HCT116 (cell line): ENCODE data around the gene GNB1. TPM values are rescaled to one million over a fixed set of nuclear protein-coding genes. Genes with fewer than 3 reads are reported as not detected.

ENCODE experiments used
- ATAC-seq: fragments of 200-7000 bp; cut with Tn5 transposase; 2 replicates; pipeline ENCODE4 v1.9.1; 2020; ENCODE audit warnings: mild to moderate bottlenecking, moderate library complexity
- BruUV-seq: library from RNA; stranded (reverse); fragments of 400-500 nt; replicated peaks from 2 replicates; lab custom pipeline; 2021; lab: Mats Ljungman, UMichigan
- CTCF ChIA-PET: fragments of 300-600 bp; sonication (Branson Sonifier 250); formaldehyde crosslinking; loops from one replicate; lab custom pipeline; 2021; ENCODE audit warnings: antibody characterized with exemption; lab: Charles Lee
- POLR2A ChIA-PET: fragments of 300-600, 350-600 bp; sonication (Branson Sonifier 250); formaldehyde crosslinking; loops from one replicate; lab custom pipeline; 2021; ENCODE audit warnings: antibody characterized with exemption; lab: Charles Lee
- RAD21 ChIA-PET, 2 experiments: fragments of 300-600 bp; sonication (Branson Sonifier 250); formaldehyde crosslinking; loops; one replicate each; lab custom pipeline; 2023; ENCODE audit warnings: low total read pairs in 2 of 2; ENCODE audit not compliant: uncharacterized antibody in 2 of 2, unreplicated experiment in 2 of 2, low non-redundant PET in 1 of 2; lab: Charles Lee
- DNase-seq: peaks from one replicate; pipeline ENCODE4 v3.0.0-alpha.2; 2010; ENCODE audit warnings: low read depth, low spot score
- H2AFZ ChIP-seq: fragments of 200-600 bp; shearing (Covaris generic), sonication (generic); 2 replicates; pipeline ENCODE4 v1.6.1; 2017; ENCODE audit warnings: low read depth, mixed run types, mixed read lengths, antibody characterized with exemption, low read length; ENCODE audit not compliant: poor library complexity, severe bottlenecking
- H3K27ac ChIP-seq: 2 replicates; pipeline ENCODE4 v1.5.1; 2012; ENCODE audit warnings: low read depth, low read length
- H3K27me3 ChIP-seq: fragments of 200-600 bp; sonication (generic); 2 replicates; pipeline ENCODE4 v1.6.1; 2016; ENCODE audit warnings: mixed run types, low read length, mixed read lengths; ENCODE audit not compliant: insufficient read depth
- H3K36me3 ChIP-seq, 2 experiments: fragments of 200-500 bp in 1 of 2; fragments of 200-600 bp in 1 of 2; sonication (Bioruptor generic) in 1 of 2; sonication (generic) in 1 of 2; 2 replicates each; pipeline versions ENCODE4 v1.5.1 to v1.6.1; 2014 to 2016; ENCODE audit warnings: low read length in 2 of 2, inconsistent platforms in 1 of 2, mixed read lengths in 1 of 2, mixed run types in 1 of 2; ENCODE audit not compliant: insufficient read depth in 2 of 2, control insufficient read depth in 1 of 2
- H3K4me1 ChIP-seq, 2 experiments: fragments of 200-600 bp in 1 of 2; sonication (generic) in 1 of 2; 2 replicates each; pipeline versions ENCODE4 v1.5.1 to v1.6.1; 2012 to 2017; ENCODE audit warnings: low read length in 2 of 2, inconsistent platforms in 1 of 2, mild to moderate bottlenecking in 1 of 2, mixed read lengths in 1 of 2, mixed run types in 1 of 2, moderate library complexity in 1 of 2; ENCODE audit not compliant: insufficient read depth in 2 of 2, control insufficient read depth in 1 of 2
- H3K4me2 ChIP-seq: fragments of 200-600 bp; sonication (generic); 2 replicates; pipeline ENCODE4 v1.6.1; 2017; ENCODE audit warnings: mixed run types, low read length, mixed read lengths
- H3K4me3 ChIP-seq, 2 experiments: fragments of 200-600 bp in 1 of 2; sonication (generic) in 1 of 2; replicated peaks in 1 of 2; 2 replicates each; pipeline ENCODE4 v1.5.1; 2011 to 2016; ENCODE audit warnings: low read length in 2 of 2, control low read depth in 1 of 2, low read depth in 1 of 2, mild to moderate bottlenecking in 1 of 2, mixed read lengths in 1 of 2, mixed run types in 1 of 2
- H3K79me2 ChIP-seq: fragments of 200-600 bp; sonication (generic); 2 replicates; pipeline ENCODE4 v1.6.1; 2017; ENCODE audit warnings: mild to moderate bottlenecking, mixed run types, low read length, moderate library complexity, mixed read lengths; ENCODE audit not compliant: insufficient read depth
- H3K9ac ChIP-seq: fragments of 200-600 bp; sonication (generic); 2 replicates; pipeline ENCODE4 v1.6.1; 2016; ENCODE audit warnings: low read length, mixed read lengths
- H3K9me2 ChIP-seq: fragments of 200-600 bp; sonication (generic), shearing (Covaris generic); 2 replicates; pipeline ENCODE4 v1.6.1; 2017; ENCODE audit warnings: mixed run types, mild to moderate bottlenecking, moderate library complexity; ENCODE audit not compliant: insufficient read depth
- H3K9me3 ChIP-seq, 2 experiments: fragments of 200-500 bp in 1 of 2; fragments of 200-600 bp in 1 of 2; sonication (Bioruptor generic) in 1 of 2; sonication (generic) in 1 of 2; 2 replicates each; pipeline ENCODE4 v1.6.1; 2014 to 2017; ENCODE audit warnings: low read length in 2 of 2, mixed read lengths in 2 of 2, inconsistent platforms in 1 of 2, low read depth in 1 of 2, mild to moderate bottlenecking in 1 of 2, mixed run types in 1 of 2, moderate library complexity in 1 of 2; ENCODE audit not compliant: control insufficient read depth in 1 of 2, insufficient read depth in 1 of 2
- H4K20me1 ChIP-seq: fragments of 200-600 bp; sonication (generic), shearing (Covaris generic); 2 replicates; pipeline ENCODE4 v1.6.1; 2017; ENCODE audit warnings: mixed run types, mild to moderate bottlenecking, moderate library complexity; ENCODE audit not compliant: insufficient read depth
- CBX3 ChIP-seq: IDR thresholded peaks from 2 replicates; pipeline ENCODE4 v1.6.1; 2012; ENCODE audit warnings: low read depth
- CEBPB ChIP-seq: IDR thresholded peaks from 2 replicates; pipeline ENCODE4 v1.6.1; 2012; ENCODE audit warnings: low read depth
- EGR1 ChIP-seq: IDR thresholded peaks from 2 replicates; pipeline ENCODE4 v1.6.1; 2012; ENCODE audit warnings: low read depth
- ELF1 ChIP-seq: IDR thresholded peaks from 2 replicates; pipeline ENCODE4 v1.6.1; 2012; ENCODE audit warnings: low read depth, borderline replicate concordance
- EZH2 ChIP-seq: fragments of 200-600 bp; sonication (generic); IDR thresholded peaks from 2 replicates; pipeline ENCODE4 v1.6.1; 2017; ENCODE audit warnings: antibody characterized with exemption, mixed run types
- EZH2phosphoT487 ChIP-seq: fragments of 200-600 bp; IDR thresholded peaks from 2 replicates; pipeline ENCODE4 v1.6.1; 2018; ENCODE audit warnings: antibody characterized with exemption, borderline replicate concordance
- FOSL1 ChIP-seq: IDR thresholded peaks from 2 replicates; pipeline ENCODE4 v1.6.1; 2012; ENCODE audit warnings: low read depth
- POLR2A ChIP-seq: IDR thresholded peaks from 2 replicates; pipeline ENCODE4 v1.7.0; 2011; ENCODE audit warnings: borderline replicate concordance; ENCODE audit not compliant: insufficient read depth, insufficient read length; ENCODE audit errors: extremely low read depth
- POLR2AphosphoS5 ChIP-seq: IDR thresholded peaks from 2 replicates; pipeline ENCODE4 v1.6.1; 2011; ENCODE audit warnings: mild to moderate bottlenecking, low read depth, low read length, moderate library complexity
- SIN3A ChIP-seq: IDR thresholded peaks from 2 replicates; pipeline ENCODE4 v1.6.1; 2012; ENCODE audit warnings: low read depth
- SP1 ChIP-seq: IDR thresholded peaks from 2 replicates; pipeline ENCODE4 v1.6.1; 2012; ENCODE audit warnings: low read depth
- TCF7L2 ChIP-seq: IDR thresholded peaks from 2 replicates; pipeline ENCODE4 v1.7.0; 2011; ENCODE audit warnings: borderline replicate concordance, inconsistent platforms; ENCODE audit not compliant: insufficient read depth, insufficient read length; ENCODE audit errors: extremely low read depth
- YY1 ChIP-seq: IDR thresholded peaks from 2 replicates; pipeline ENCODE4 v1.6.1; 2011; ENCODE audit warnings: low read length, low read depth, moderate library complexity, mild to moderate bottlenecking; ENCODE audit not compliant: insufficient replicate concordance; ENCODE audit errors: extremely low read depth
- ZFX ChIP-seq: fragments of 450-650 bp; IDR thresholded peaks from 2 replicates; pipeline ENCODE4 v1.6.1; 2017
- ZNF274 ChIP-seq: fragments of 200-500 bp; sonication (Bioruptor generic); IDR thresholded peaks from 2 replicates; pipeline ENCODE4 v1.6.1; 2014; ENCODE audit warnings: mild to moderate bottlenecking, low read depth, low read length, inconsistent platforms
- intact Hi-C: fragments of 100-400 bp; cut with micrococcal nuclease; formaldehyde crosslinking; loops from 2 replicates; pipeline ENCODE4 v1.10.0; 2022
- total RNA-seq: library from RNA; stranded (reverse); gene quantifications from one replicate; pipeline ENCODE4 v1.2.1, GENCODE V29; 2021; ENCODE audit not compliant: unreplicated experiment
- TF ChIP-seq, protein P1 (sequence below): IDR thresholded peaks from 2 replicates; pipeline ENCODE4 v1.6.1; 2012
- TF ChIP-seq, protein P2 (sequence below), 3 experiments: fragments of 200-600 bp in 1 of 3; sonication (generic) in 1 of 3; IDR thresholded peaks in 2 of 3; conservative IDR thresholded peaks in 1 of 3; 2 replicates each; pipeline ENCODE4 v1.5.1; 2012 to 2017; ENCODE audit warnings: low read depth in 2 of 3, low read length in 2 of 3, antibody characterized with exemption in 1 of 3, borderline replicate concordance in 1 of 3, control low read depth in 1 of 3, mild to moderate bottlenecking in 1 of 3, mixed read lengths in 1 of 3, mixed run types in 1 of 3, moderate library complexity in 1 of 3; ENCODE audit not compliant: insufficient read depth in 1 of 3
- TF ChIP-seq, protein P3 (sequence below): IDR thresholded peaks from 2 replicates; pipeline ENCODE4 v1.6.1; 2012
- TF ChIP-seq, protein P4 (sequence below): IDR thresholded peaks from 2 replicates; pipeline ENCODE4 v1.6.1; 2012; ENCODE audit warnings: low read depth
- TF ChIP-seq, protein P5 (sequence below): IDR thresholded peaks from 2 replicates; pipeline ENCODE4 v1.6.1; 2011; ENCODE audit warnings: mild to moderate bottlenecking, low read length, moderate library complexity; ENCODE audit not compliant: insufficient replicate concordance; ENCODE audit errors: extremely low read depth

GNB1 gene
- total RNA-seq, 1 experiment from 2014 or later = 371 TPM

DNA sequence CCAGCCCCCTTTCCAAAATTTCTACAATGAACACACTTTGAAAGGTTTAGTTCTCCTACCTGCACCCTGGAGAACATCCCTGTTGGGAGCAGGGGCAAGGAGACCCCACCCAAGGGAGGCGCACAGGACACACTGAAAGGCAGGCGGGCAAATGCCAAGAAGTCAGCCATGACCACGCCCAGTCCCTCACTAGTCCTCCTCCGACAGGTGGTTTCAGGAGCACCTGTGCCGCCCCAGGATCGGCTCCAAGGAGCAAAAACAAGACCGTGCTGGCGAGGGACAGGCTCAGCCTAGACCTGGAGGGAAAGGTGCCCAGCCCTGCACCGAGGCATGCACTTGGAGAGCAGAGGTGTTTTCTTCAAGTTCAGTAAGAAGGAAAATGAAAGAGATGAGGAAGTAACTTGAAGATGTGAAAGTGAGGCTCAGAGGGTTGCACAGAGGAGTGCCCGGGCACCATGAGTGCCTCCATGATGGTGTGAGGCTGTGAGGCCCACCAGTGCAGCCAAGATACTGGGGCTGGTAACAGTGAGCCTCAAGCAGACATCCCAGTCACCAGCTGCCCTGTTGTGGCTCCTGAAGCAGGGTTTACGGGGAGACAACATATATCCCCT lies 93.1 kb downstream of the GNB1 start:
- POLR2A ChIA-PET = no interaction called here
- RAD21 ChIA-PET = no interaction called here
- DNase-seq (no peak), ATAC-seq (no peak)
- Histone ChIP-seq H4K20me1 (peaks cover 4% of the 10 kb centered on the region; the same call in 1 of the 2 replicates), H3K36me3 (peaks cover 35 to 43% of the 10 kb centered on the region in 2 experiments), H3K9ac (no peak overlapping the region), H3K4me2 (no peak overlapping the region), H3K27ac (no peak overlapping the region), H3K79me2 (peaks cover 81% of the 10 kb centered on the region), H3K27me3 (no peaks in the 10 kb centered on the region), H3K9me2 (no peaks in the 10 kb centered on the region), H3K9me3 (no peaks in the 10 kb centered on the region), H3K4me3 (no peak overlapping the region), H2AFZ (no peak overlapping the region), H3K4me1 (no peaks in the 10 kb centered on the region)
- intact Hi-C loops = no loop called here
- CTCF ChIA-PET = no interaction called here
- no TSS peak for BruUV-seq
- TF ChIP-seq TCF7L2 (no peak), POLR2A (no peak), CEBPB (no peak), ZFX (no peak), POLR2AphosphoS5 (no peak), CBX3 (no peak), YY1 (no peak), EZH2phosphoT487 (no peak), ELF1 (no peak), EZH2 (no peak), ZNF274 (no peak), SIN3A (no peak), FOSL1 (no peak), EGR1 (no peak), SP1 (no peak)
- TF ChIP-seq, protein P1, sequence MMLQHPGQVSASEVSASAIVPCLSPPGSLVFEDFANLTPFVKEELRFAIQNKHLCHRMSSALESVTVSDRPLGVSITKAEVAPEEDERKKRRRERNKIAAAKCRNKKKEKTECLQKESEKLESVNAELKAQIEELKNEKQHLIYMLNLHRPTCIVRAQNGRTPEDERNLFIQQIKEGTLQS = no peak
- TF ChIP-seq, protein P2, sequence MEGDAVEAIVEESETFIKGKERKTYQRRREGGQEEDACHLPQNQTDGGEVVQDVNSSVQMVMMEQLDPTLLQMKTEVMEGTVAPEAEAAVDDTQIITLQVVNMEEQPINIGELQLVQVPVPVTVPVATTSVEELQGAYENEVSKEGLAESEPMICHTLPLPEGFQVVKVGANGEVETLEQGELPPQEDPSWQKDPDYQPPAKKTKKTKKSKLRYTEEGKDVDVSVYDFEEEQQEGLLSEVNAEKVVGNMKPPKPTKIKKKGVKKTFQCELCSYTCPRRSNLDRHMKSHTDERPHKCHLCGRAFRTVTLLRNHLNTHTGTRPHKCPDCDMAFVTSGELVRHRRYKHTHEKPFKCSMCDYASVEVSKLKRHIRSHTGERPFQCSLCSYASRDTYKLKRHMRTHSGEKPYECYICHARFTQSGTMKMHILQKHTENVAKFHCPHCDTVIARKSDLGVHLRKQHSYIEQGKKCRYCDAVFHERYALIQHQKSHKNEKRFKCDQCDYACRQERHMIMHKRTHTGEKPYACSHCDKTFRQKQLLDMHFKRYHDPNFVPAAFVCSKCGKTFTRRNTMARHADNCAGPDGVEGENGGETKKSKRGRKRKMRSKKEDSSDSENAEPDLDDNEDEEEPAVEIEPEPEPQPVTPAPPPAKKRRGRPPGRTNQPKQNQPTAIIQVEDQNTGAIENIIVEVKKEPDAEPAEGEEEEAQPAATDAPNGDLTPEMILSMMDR (IDR thresholded peaks at IDR 0.05 in 2 of 3, conservative IDR thresholded peaks at IDR 0.05 in 1 of 3; ENCODE audit: borderline replicate concordance in 1 of 3, insufficient read depth in 1 of 3, low read depth in 2 of 3, low read length in 2 of 3) = no peak
- TF ChIP-seq, protein P3, sequence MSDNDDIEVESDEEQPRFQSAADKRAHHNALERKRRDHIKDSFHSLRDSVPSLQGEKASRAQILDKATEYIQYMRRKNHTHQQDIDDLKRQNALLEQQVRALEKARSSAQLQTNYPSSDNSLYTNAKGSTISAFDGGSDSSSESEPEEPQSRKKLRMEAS = no peak
- TF ChIP-seq, protein P4, sequence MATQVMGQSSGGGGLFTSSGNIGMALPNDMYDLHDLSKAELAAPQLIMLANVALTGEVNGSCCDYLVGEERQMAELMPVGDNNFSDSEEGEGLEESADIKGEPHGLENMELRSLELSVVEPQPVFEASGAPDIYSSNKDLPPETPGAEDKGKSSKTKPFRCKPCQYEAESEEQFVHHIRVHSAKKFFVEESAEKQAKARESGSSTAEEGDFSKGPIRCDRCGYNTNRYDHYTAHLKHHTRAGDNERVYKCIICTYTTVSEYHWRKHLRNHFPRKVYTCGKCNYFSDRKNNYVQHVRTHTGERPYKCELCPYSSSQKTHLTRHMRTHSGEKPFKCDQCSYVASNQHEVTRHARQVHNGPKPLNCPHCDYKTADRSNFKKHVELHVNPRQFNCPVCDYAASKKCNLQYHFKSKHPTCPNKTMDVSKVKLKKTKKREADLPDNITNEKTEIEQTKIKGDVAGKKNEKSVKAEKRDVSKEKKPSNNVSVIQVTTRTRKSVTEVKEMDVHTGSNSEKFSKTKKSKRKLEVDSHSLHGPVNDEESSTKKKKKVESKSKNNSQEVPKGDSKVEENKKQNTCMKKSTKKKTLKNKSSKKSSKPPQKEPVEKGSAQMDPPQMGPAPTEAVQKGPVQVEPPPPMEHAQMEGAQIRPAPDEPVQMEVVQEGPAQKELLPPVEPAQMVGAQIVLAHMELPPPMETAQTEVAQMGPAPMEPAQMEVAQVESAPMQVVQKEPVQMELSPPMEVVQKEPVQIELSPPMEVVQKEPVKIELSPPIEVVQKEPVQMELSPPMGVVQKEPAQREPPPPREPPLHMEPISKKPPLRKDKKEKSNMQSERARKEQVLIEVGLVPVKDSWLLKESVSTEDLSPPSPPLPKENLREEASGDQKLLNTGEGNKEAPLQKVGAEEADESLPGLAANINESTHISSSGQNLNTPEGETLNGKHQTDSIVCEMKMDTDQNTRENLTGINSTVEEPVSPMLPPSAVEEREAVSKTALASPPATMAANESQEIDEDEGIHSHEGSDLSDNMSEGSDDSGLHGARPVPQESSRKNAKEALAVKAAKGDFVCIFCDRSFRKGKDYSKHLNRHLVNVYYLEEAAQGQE = no peak
- TF ChIP-seq, protein P5, sequence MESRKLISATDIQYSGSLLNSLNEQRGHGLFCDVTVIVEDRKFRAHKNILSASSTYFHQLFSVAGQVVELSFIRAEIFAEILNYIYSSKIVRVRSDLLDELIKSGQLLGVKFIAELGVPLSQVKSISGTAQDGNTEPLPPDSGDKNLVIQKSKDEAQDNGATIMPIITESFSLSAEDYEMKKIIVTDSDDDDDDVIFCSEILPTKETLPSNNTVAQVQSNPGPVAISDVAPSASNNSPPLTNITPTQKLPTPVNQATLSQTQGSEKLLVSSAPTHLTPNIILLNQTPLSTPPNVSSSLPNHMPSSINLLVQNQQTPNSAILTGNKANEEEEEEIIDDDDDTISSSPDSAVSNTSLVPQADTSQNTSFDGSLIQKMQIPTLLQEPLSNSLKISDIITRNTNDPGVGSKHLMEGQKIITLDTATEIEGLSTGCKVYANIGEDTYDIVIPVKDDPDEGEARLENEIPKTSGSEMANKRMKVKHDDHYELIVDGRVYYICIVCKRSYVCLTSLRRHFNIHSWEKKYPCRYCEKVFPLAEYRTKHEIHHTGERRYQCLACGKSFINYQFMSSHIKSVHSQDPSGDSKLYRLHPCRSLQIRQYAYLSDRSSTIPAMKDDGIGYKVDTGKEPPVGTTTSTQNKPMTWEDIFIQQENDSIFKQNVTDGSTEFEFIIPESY = no peak
